ENCODE results near the gene KHNYN.

DNA sequence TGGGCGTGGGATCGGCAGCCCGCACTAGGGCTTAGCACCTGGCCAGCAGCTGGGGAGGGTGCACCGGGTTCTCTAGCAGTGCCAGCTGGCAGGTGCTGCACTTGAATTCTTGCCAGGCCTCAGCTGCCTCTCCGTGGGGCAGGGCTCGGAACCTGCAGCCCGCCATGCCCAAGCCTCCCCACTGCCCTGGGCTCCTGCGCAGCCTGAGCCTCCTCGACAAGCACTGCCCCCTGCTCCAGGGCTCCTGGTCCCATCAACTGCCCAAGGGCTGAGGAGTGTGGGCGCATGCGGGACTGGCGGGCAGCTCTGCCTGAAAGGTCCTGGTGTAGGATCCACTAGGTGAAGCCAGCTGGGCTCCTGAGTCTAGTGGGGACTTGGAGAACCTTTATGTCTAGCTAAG, 43.5 kb downstream of the KHNYN start:
- TF ChIP-seq, protein P1, sequence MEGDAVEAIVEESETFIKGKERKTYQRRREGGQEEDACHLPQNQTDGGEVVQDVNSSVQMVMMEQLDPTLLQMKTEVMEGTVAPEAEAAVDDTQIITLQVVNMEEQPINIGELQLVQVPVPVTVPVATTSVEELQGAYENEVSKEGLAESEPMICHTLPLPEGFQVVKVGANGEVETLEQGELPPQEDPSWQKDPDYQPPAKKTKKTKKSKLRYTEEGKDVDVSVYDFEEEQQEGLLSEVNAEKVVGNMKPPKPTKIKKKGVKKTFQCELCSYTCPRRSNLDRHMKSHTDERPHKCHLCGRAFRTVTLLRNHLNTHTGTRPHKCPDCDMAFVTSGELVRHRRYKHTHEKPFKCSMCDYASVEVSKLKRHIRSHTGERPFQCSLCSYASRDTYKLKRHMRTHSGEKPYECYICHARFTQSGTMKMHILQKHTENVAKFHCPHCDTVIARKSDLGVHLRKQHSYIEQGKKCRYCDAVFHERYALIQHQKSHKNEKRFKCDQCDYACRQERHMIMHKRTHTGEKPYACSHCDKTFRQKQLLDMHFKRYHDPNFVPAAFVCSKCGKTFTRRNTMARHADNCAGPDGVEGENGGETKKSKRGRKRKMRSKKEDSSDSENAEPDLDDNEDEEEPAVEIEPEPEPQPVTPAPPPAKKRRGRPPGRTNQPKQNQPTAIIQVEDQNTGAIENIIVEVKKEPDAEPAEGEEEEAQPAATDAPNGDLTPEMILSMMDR (conservative IDR thresholded peaks at IDR 0.05): no peak
- no peak for TF ChIP-seq EZH2 (IDR thresholded peaks at IDR 0.05; ENCODE audit: low read depth)
